ENCODE data around the gene TNNT1.
"Not testable (repeated sequence)": the region's sequence is repeated elsewhere in the genome, so short reads cannot be mapped to it uniquely, and the experiment has no call there.

The TNNT1 gene

DNA sequence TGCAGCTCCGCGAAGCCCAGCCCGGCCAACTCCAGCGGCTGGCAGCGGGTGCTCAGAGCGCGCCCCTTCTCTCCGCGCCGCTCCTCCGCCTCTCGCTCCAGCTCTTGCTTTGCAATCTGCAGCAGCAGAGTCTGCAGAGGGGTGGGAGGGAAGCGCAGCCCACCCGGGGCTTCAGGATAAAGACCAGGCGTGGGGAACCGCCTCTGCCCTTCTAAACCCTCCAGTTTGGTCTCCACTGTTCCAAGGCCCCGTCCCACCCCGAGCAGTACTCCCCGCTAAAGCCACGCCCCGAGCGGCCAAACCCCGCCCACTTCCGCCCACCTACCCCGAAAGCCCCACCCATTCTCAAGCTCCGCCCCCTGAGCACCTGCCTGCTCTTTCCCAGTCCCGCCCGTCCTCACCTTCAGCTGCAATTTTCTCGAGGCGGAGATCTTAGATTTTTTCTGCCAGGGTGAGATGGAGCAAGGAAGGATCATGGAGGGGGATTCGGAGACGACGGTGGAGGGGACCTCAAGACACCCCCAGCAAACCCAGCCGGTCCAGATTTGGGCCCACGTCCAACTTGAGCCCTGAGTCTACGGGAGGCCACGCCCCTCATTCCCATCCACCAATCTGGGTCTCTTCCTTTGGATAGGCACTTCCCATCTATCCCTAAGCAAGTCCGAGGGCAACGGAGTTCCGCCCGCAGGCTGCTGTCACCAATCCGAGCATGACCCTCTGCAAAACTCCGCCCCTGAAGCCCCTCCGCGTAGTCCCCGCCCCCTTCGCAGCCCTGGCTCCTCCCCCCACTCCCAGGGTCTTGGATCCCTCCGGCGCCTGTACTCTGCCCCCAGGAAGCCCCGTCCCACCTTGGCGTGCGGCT, 7.4 kb upstream of the TNNT1 start:
- peaks cover 17% of the 10 kb centered on the region for H3K4me1 ChIP-seq (ENCODE audit: control insufficient read depth, insufficient read depth, low read length, poor library complexity, severe bottlenecking)
- H3K27ac ChIP-seq (ENCODE audit: low read depth, low read length, severe bottlenecking): no peak overlapping the region
- WGBS, 2 experiments (ENCODE audit: insufficient coverage in 2 of 2): 45 to 60% methylated on average over 27 to 41 of the region's 52 CpGs
- no peaks in the 10 kb centered on the region for H3K36me3 ChIP-seq (ENCODE audit: control insufficient read depth, insufficient read depth, low read length)
- H3K9me3 ChIP-seq (ENCODE audit: control insufficient read depth, low read length): peaks cover 8% of the 10 kb centered on the region
- no peak overlapping the region for H3K4me3 ChIP-seq (ENCODE audit: extremely low read depth, insufficient read depth, low read length, poor library complexity, severe bottlenecking)

DNA sequence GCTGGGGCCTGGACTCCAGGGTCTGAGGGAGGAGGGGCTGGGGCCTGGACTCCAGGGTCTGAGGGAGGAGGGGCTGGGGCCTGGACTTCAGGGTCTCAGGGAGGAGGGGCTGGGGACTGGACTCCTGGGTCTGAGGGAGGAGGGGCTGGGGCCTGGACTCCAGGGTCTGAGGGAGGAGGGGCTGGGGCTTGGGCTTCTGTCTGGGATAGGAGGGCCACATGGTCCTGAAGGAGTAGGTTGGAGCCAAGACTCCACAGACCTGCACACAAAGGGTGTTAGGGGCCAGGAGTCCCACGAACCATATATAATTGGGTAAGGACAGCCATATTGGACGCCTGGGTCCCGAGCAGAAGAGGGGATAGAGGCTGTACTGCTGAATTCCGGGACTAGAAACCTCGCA, 6.8 kb upstream of the TNNT1 start:
- H3K36me3 ChIP-seq (ENCODE audit: control insufficient read depth, insufficient read depth, low read length); H3K27ac ChIP-seq (ENCODE audit: low read depth, low read length, severe bottlenecking); H3K4me3 ChIP-seq (ENCODE audit: extremely low read depth, insufficient read depth, low read length, poor library complexity, severe bottlenecking): not testable (repeated sequence)
- WGBS, 2 experiments (ENCODE audit: insufficient coverage in 2 of 2): 50 to 63% methylated on average over 5 of the region's 5 CpGs
- Histone ChIP-seq H3K4me1 (ENCODE audit: control insufficient read depth, insufficient read depth, low read length, poor library complexity, severe bottlenecking) (peaks cover 17% of the 10 kb centered on the region), H3K9me3 (ENCODE audit: control insufficient read depth, low read length) (peaks cover 10% of the 10 kb centered on the region)

DNA sequence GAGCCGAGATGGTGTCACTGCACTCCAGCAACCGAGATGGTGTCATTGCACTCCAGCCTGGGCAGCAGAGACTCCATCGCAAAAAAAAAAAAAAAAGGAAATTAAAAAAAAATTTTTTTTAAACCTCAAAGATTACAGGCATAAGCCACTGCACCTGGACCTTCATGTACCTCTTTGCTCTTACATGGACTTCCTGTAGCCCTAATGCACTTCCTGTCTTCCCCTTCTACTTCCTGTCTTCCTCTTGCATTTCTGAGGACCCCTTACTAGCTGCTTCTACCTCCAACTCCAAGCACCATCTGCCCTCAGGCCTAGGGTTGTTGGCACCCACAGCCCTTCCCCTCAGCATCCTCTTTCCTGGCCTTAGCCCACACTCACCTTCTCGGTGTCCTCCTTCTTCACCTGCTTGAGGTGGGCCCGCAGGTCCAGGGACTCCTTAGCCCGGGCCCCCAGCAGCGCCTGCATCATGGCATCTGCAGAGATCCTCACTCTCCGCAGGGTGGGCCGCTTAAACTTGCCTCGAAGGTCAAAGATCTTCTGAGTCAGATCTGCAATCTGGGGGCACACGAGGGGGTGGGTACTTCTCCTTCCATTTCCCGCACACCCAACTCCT, 4.8 kb upstream of the TNNT1 start:
- no peaks in the 10 kb centered on the region for H3K36me3 ChIP-seq (ENCODE audit: control insufficient read depth, insufficient read depth, low read length)
- 92 to 94% methylated on average over 10 to 12 of the region's 12 CpGs for WGBS, 2 experiments (ENCODE audit: insufficient coverage in 2 of 2)
- peaks cover 2% of the 10 kb centered on the region for H3K4me1 ChIP-seq (ENCODE audit: control insufficient read depth, insufficient read depth, low read length, poor library complexity, severe bottlenecking)
- H3K27ac ChIP-seq (ENCODE audit: low read depth, low read length, severe bottlenecking): no peak overlapping the region
- H3K4me3 ChIP-seq (ENCODE audit: extremely low read depth, insufficient read depth, low read length, poor library complexity, severe bottlenecking): no peak overlapping the region
- peaks cover 10% of the 10 kb centered on the region for H3K9me3 ChIP-seq (ENCODE audit: control insufficient read depth, low read length)

DNA sequence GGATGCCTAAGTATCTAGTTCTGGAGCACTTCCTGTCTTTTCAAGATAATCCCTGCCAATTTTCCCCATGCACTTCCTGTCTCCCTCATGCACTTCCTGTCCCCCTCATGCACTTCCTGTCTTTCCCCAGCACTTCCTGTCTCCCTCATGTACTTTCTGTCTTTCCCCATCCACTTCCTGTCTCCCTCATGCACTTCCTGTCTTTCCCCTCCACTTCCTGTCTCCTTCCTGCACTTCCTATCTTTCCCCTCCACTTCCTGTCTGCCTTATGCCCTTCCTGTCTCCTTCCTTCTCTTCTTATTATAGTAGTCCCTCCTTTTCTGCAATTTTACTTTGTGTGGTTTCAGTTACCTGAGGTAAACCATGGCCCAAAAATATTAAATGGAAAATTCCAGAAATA, 3.0 kb upstream of the TNNT1 start:
- Histone ChIP-seq H3K36me3 (ENCODE audit: control insufficient read depth, insufficient read depth, low read length) (no peaks in the 10 kb centered on the region), H3K4me1 (ENCODE audit: control insufficient read depth, insufficient read depth, low read length, poor library complexity, severe bottlenecking) (no peaks in the 10 kb centered on the region), H3K27ac (ENCODE audit: low read depth, low read length, severe bottlenecking) (no peak overlapping the region), H3K4me3 (ENCODE audit: extremely low read depth, insufficient read depth, low read length, poor library complexity, severe bottlenecking) (no peak overlapping the region), H3K9me3 (ENCODE audit: control insufficient read depth, low read length) (peaks cover 10% of the 10 kb centered on the region)

DNA sequence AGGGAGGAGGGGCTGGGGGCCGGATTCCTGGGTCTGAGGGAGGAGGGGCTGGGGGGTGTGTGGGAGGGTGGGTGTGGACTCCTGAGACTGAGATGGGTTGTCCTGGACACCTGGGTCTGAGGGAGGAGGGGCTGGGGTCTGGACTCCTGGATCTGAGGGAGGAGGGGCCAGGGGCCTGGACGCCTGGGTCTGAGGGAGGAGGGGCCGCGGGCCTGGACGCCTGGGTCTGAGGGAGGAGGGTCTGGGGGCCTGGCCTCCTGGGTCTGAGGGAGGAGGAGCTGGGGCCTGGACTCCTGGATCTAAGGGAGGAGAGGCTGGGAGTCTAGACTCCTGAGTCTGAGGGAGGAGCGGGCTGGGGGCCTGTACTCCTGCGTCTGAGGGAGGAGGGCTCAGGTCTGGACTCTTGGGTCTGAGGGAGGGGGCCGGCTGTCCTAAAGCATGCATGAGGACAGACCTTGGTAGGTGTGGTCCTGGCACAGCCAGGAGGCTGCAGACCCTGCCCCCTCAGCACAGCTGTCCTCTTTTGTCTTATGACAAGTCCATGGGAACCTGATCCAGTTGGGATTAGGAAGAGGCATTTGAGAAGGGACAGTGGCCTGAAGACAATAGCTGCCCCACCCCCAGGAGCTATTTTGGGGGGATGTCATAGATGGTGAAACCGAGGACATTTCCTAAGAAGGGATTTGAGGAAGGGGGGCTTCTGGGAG, 1.3 kb downstream of the TNNT1 start:
- H3K9me3 ChIP-seq (ENCODE audit: control insufficient read depth, low read length): peaks cover 10% of the 10 kb centered on the region
- no peaks in the 10 kb centered on the region for H3K36me3 ChIP-seq (ENCODE audit: control insufficient read depth, insufficient read depth, low read length)
- no peak overlapping the region for H3K4me3 ChIP-seq (ENCODE audit: extremely low read depth, insufficient read depth, low read length, poor library complexity, severe bottlenecking)
- H3K4me1 ChIP-seq (ENCODE audit: control insufficient read depth, insufficient read depth, low read length, poor library complexity, severe bottlenecking): no peaks in the 10 kb centered on the region
- no peak overlapping the region for H3K27ac ChIP-seq (ENCODE audit: low read depth, low read length, severe bottlenecking)
- WGBS, 2 experiments (ENCODE audit: insufficient coverage in 2 of 2): 12 to 31% methylated on average over 5 to 6 of the region's 9 CpGs

DNA sequence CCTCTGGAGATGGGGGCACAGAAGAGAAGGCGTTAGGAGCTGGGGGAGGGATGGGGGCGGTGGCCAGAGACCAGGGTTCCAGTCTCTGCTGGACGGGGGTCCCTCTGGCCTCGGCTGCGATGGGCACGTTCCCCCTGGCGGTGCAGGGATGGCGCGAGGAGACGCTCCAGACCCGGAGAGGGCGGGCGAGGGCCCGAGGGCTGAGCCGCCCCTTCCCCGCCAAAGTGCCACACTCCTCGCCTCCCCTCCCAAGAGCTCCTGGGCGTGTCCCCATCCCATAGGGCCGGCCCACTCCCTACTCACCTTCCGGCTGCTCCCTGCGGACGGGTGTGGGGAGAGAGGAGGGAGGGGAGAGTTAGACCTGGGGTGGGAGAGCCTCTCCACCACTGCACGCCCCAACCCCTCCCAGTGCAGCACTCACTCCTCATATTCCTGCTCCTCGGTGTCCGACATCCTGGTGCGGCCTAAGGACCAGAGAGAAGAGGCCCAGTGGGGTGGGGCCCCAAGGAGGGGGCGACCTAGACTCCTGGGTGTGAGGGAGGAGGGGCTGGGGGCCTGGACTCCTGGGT, 2.2 kb downstream of the TNNT1 start:
- Histone ChIP-seq H3K27ac (ENCODE audit: low read depth, low read length, severe bottlenecking) (no peak overlapping the region), H3K4me1 (ENCODE audit: control insufficient read depth, insufficient read depth, low read length, poor library complexity, severe bottlenecking) (no peaks in the 10 kb centered on the region), H3K9me3 (ENCODE audit: control insufficient read depth, low read length) (peaks cover 6% of the 10 kb centered on the region), H3K36me3 (ENCODE audit: control insufficient read depth, insufficient read depth, low read length) (no peaks in the 10 kb centered on the region), H3K4me3 (ENCODE audit: extremely low read depth, insufficient read depth, low read length, poor library complexity, severe bottlenecking) (peak overlapping the region; percentile 35)
- WGBS, 2 experiments (ENCODE audit: insufficient coverage in 2 of 2): 0% methylated on average over 3 to 5 of the region's 27 CpGs

DNA sequence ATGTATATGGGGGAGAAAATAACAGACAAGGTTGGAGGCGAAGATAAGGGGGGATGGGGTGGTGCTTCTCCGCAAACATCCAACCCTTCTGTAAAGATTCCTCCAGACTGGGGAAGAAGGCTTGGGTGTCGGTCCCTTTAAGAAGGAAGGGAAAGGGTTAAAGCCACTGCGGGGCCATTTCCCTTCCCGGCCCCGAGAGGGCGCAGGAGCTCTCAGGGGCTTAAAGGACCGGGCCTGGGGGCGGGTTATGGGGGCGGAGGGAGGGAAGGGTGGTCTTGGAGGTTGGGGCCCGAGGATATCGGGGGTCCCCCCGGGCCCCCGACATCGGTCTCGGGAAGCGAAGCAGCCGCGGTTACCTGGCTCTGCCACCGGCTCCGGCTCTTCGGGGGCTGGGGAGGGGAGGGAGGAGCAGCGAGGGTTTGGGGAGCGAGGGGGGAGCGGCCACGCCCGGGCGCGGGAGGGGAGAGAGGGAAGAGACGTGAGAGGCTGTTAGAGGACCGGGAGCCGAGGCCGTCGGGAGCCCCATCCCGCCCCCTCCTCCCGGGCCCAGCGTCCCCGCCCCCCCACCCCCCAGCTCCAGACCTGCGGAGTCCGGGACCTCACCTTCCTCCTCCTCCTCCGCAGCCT, 2.8 kb downstream of the TNNT1 start:
- no peaks in the 10 kb centered on the region for H3K4me1 ChIP-seq (ENCODE audit: control insufficient read depth, insufficient read depth, low read length, poor library complexity, severe bottlenecking)
- no peak overlapping the region for H3K27ac ChIP-seq (ENCODE audit: low read depth, low read length, severe bottlenecking)
- peak overlapping the region; percentile 35 for H3K4me3 ChIP-seq (ENCODE audit: extremely low read depth, insufficient read depth, low read length, poor library complexity, severe bottlenecking)
- H3K36me3 ChIP-seq (ENCODE audit: control insufficient read depth, insufficient read depth, low read length): no peaks in the 10 kb centered on the region
- WGBS, 2 experiments (ENCODE audit: insufficient coverage in 2 of 2): 0% methylated on average over 12 to 15 of the region's 41 CpGs
- H3K9me3 ChIP-seq (ENCODE audit: control insufficient read depth, low read length): no peaks in the 10 kb centered on the region

DNA sequence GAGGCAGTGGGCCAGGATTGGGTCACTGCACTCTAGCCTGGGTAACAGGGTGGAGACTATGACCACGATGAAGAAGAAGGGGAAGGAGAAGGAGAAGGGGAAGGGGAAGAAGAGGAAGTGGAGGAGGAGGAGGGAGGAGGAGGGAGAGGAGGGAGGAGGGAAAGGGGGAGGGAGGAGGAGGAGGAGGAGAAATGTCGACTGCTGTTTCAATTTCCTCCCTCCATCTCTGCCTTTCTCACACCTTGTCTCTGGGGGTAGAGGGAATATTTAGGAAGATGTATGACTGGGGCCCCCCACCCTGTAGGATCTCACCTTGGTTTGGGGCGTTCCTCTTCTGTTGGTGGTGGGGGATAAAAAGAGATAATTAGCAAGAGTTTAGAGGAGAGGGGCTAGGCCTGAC, 3.8 kb downstream of the TNNT1 start:
- Histone ChIP-seq H3K9me3 (ENCODE audit: control insufficient read depth, low read length) (no peaks in the 10 kb centered on the region), H3K4me3 (ENCODE audit: extremely low read depth, insufficient read depth, low read length, poor library complexity, severe bottlenecking) (no peak overlapping the region), H3K36me3 (ENCODE audit: control insufficient read depth, insufficient read depth, low read length) (no peaks in the 10 kb centered on the region), H3K27ac (ENCODE audit: low read depth, low read length, severe bottlenecking) (no peak overlapping the region), H3K4me1 (ENCODE audit: control insufficient read depth, insufficient read depth, low read length, poor library complexity, severe bottlenecking) (no peaks in the 10 kb centered on the region)
- no CpG with 5 or more reads among the region's 3 CpGs for WGBS, 2 experiments (ENCODE audit: insufficient coverage in 2 of 2)

DNA sequence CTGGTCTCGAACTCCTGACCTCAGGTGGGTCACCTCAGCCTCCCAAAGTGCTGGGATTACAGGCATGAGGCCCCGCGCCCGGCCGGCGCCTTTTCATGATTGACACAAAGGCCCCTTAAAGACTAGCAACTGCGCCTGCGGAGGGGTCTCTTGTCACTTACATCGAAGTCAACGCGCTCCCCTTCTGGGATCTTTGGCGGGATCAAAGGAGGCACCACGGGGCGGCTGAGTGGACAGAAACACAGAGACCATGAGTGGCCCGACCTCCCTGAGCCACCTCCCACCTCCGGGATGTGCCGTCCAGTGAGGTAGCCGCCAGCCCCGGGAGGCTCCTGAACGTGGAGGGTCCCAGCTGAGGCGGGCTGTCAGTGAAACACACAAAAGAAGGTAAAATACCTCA, 7.3 kb downstream of the TNNT1 start:
- Histone ChIP-seq H3K9me3 (ENCODE audit: control insufficient read depth, low read length) (no peaks in the 10 kb centered on the region), H3K4me3 (ENCODE audit: extremely low read depth, insufficient read depth, low read length, poor library complexity, severe bottlenecking) (no peak overlapping the region)
- WGBS, 2 experiments (ENCODE audit: insufficient coverage in 2 of 2): 30 to 43% methylated on average over 14 to 15 of the region's 21 CpGs

DNA sequence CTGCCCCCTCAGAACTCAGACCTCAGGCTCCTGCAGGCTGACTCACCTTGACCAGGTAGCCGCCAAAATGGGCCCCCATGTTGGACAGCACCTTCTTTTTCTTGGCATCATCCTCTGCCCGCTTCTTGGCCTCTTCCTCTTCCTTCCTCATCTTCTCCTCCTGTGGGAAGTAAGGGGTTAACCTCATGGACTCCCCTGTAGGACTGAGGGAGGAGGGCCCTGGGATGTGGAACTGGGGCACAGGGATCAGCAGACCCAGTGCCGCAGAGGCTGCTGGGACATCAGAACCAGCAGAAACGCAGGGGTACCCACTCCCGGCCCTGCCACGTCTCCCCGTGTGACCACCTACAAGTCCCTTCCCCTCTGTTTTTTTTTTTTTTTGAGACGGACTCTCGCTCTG, 11.1 kb downstream of the TNNT1 start:
- Histone ChIP-seq H3K36me3 (ENCODE audit: control insufficient read depth, insufficient read depth, low read length) (no peaks in the 10 kb centered on the region), H3K4me3 (ENCODE audit: extremely low read depth, insufficient read depth, low read length, poor library complexity, severe bottlenecking) (no peak overlapping the region), H3K27ac (ENCODE audit: low read depth, low read length, severe bottlenecking) (no peak overlapping the region), H3K4me1 (ENCODE audit: control insufficient read depth, insufficient read depth, low read length, poor library complexity, severe bottlenecking) (peaks cover 10% of the 10 kb centered on the region), H3K9me3 (ENCODE audit: control insufficient read depth, low read length) (no peaks in the 10 kb centered on the region)
- WGBS, 2 experiments (ENCODE audit: insufficient coverage in 2 of 2): 83 to 86% methylated on average over 5 to 7 of the region's 9 CpGs

More for the DNA sequence above, 7.3 kb downstream of the TNNT1 start:
- H3K36me3 ChIP-seq (ENCODE audit: control insufficient read depth, insufficient read depth, low read length): no peaks in the 10 kb centered on the region
- no peak overlapping the region for H3K27ac ChIP-seq (ENCODE audit: low read depth, low read length, severe bottlenecking)
- H3K4me1 ChIP-seq (ENCODE audit: control insufficient read depth, insufficient read depth, low read length, poor library complexity, severe bottlenecking): peaks cover 9% of the 10 kb centered on the region
